ENCODE measurements around the gene CCN6.
"Not testable (repeated sequence)": the region's sequence is repeated elsewhere in the genome, so short reads cannot be mapped to it uniquely, and the experiment has no call there.

The CCN6 gene

GRCh38 chr6:112054555-112055190 is 769 bp downstream of the CCN6 start:
- no peak for DNase-seq

DNA sequence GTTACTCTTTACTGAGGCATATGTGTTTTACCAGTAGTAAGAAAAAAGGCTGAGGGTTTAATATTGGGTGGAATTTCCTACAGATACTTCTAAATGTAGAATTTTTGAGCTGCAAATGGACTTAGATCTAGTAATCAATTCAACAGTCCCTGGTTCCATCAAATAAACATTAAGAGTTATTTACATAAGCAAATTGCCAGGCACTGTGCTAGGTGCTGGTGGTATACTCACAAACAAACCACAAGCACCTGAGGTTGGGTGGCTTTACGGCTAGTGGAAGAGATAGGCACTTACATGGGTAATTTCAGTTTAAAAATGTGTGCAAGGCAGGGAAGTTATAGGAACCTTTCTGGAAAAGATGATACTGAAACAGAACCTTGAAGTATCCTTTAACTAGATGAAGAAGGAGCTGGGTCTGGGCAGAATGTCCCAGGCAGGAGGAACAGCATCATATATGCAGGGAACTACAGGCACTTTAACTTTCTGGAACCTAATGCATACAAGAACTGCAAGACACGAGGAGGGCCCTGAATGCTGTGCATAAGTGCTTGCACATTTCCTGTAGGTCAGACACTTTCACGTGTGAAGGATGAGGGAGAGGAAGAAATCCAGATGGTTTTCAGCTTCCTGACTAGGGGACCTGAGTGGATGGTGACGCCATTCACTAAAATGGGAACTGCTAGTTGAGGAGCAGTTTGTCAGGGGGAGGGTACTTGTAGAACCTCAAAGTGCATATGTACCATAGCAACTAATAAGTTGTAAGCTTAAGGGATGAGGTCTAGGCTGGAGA is 4.5 kb downstream of the CCN6 start:
- DNase-seq = no peak

DNA sequence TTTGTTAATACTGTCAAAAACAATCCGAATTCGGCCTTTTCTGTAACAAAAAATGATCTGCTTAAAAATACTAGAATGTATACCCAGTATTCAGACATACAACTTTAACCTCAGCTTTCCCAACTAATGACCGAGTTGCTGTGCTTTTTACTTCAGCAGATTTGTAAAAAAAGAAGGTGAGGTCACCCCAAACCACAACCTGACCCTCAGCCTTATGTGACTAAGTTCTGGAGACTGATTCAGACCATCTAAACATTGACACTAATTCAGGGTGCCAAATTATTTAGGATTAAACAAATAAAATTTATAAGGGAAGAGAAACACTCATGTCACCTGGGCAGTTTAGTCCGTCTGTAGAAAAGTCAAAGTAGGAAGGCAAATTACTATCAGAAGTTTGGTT is 7.7 kb downstream of the CCN6 start:
- DNase-seq = no peak

GRCh38 chr6:112062966-112063365 is 9.1 kb downstream of the CCN6 start:
- no peak for DNase-seq

DNA sequence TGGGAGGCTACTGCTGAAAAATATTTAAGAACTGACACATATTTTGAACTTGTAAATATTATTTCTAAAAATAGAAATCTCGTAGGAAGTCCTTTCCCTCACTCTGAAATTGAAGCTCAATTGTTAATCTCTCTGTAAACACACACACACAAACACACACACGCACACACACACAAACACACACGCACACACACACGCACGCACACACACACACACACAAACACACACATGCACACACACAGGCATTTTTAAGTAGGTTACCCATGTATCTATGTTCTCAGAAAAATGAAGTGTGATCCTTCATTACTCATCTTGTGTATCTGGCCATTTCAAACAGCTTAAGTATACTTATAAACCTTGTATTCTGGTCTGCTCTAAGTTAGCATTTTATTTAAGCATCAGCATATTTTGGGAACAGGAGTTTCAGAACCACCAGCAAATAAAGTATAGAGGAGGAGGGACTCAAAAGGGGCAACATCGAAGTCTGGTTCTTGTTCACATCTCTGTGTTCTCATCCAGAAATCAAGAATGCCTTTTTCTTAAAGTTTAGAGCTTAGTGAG is 11.6 kb downstream of the CCN6 start:
- DNase-seq = no peak

DNA sequence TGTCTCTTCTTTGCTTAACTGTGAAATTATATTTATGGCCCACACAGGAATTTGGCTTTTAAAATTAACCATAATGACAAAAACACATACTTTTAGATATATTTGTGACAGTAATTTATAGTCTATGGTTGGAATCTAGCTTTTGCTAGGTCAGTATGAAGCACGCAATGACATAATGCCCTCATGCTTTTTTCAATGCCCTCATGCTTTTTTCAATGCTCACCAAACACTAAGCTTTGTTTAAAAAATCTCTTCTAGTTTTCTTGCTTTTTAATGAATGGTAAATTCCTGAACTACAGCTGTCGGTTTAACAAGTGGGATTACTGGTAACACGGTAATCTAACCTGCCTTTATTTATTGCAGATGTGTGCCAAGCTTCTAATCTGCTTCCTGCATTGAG is 12.7 kb downstream of the CCN6 start:
- no peak for DNase-seq

GRCh38 chr6:112081569-112081968 is 27.7 kb downstream of the CCN6 start:
- no peak for DNase-seq

DNA sequence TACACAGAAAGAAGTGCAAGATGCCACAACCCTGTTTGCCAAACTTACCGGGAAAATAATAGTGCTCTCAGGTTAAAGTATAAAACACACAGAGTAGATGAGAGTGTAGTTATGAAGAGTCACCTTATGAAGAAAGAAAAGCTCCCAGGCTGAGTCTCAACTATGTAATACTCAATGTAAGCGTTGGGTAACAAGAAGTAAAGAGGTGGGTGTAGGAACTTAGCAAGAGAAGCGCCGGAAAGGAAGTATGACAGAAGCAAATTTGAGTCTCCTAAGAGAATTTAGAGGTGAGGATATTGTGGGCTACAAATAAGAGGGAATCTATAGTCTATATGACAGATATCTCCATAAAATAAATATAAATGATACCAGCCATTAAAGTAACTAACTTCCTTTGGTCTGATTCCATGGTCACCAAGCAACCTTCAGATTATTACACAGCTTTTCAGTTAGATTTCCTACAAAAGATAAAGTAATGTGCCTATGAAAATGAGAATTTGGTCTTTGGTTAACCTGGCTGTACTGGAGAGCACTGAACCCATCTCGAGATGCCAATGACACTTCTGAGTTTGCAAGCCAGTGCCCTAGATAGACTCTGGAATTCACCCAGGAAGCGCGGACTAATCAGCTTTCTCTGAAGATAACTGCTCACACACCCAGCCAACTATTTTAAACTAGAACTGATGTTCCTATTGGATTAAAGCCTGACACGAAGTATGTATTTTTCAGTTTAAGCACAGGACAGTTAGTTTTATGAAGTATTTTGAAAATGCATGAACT is 31.6 kb downstream of the CCN6 start:
- no peak for DNase-seq

- DNase-seq = no peak
Measured at GRCh38 chr6:112086744-112087135, 32.8 kb downstream of the CCN6 start.

DNA sequence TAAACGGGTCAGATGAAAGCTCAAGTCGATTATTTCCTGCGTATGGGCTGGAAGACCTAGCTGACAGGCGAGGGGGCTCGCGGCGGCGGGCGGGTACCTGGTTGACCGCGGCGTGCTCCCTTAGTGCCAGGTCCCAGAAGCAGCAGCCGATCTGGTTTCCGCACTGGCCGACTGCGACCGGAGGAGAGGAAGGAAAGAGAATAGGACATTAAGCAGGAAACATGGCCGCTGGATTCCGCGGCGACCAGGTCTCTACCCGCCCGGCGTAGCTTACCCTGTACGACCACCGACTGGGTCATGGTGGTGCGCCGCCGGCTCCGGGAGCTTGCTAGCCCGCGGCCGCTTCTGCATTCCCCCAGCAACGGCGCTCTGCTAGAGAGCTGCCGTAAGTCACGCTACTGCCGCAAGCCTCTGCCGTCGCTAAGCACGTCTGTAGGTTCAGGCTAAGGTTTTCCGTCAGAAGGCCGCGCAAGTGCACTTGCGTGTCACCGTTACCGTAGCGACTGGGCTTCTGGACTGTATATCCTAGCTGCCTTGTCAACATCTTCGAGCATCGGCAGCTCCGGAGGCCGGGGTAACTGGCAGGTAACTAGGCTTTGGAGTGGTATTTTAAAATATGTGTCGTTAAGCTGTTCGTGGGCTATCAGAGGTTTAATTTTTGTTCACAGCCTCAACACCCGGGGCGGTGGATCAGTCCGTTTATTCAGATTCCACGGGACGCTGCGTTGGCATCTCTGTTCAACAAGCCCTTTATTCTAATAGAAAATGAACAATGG is 33.4 kb downstream of the CCN6 start, which contains the start of the genes FAM229B and TUBE1:
FAM229B (plus strand) TSS at position 456 of the 776 bp plus-strand sequence. CDS start 11,693 bp downstream, outside the sequence.
TUBE1 (minus strand) TSS at position 347 of the 776 bp plus-strand sequence; CDS start at position 299, 48 bp downstream.
- peak; percentile 96 for DNase-seq

- no peak for DNase-seq
Measured at GRCh38 chr6:112087916-112088315, 34.0 kb downstream of the CCN6 start.

GRCh38 chr6:112096901-112097300 is 43.0 kb downstream of the CCN6 start:
- DNase-seq = no peak

GRCh38 chr6:112100561-112100960 is 46.7 kb downstream of the CCN6 start:
- DNase-seq = no peak

DNA sequence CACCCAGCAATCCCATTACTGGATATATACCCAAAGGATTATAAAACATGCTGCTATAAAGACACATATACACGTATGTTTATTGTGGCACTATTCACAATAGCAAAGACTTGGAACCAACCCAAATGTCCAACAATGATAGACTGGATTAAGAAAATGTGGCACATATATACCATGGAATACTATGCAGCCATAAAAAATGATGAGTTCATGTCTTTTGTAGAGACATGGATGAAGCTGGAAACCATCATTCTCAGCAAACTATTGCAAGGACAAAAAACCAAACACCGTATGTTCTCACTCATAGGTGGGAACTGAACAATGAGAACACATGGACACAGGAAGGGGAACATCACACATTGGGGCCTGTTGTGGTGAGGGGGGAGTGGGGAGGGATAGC is 52.1 kb downstream of the CCN6 start:
- DNase-seq = not testable (repeated sequence)

DNA sequence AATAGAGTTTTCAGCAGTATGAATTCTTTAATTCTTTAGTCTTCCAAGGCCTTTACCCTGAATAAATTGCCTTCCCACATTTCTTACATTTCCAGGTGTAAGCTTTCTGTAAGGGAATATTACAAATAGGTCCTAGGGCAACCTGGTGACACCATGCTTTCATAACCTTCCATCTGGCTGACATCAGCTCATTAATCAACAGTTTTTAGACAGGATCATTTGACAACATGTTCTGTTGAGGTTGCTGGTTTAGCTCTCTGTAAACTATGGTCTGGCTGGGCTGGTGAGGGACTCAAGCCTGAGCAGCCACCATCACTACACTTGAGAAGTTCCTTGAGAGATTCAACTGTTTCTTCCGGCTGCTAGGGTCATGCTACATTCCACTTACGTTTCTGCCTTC is 52.7 kb downstream of the CCN6 start:
- no peak for DNase-seq

- DNase-seq = no peak
Measured at GRCh38 chr6:112109262-112109661, 55.4 kb downstream of the CCN6 start.

- DNase-seq = peak; percentile 43
Measured at GRCh38 chr6:112113431-112113830, 59.5 kb downstream of the CCN6 start.

DNA sequence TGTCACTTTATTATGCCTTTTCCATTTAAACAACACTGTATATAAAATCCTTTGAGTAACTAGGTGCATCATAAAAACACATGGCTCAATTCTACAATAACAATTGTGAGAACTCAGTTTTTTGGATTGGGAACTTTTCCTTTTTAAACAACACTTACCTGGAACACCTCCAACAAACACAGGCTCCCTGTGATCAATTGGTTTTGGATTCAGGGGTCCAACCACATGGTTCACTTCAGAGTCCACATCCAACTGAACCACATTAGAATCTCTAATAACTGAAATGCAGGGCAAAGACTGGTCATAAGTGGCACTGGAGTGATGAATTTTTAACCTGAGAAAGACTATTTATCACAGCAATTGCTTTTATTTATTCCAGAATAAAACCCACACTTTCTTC is 60.0 kb downstream of the CCN6 start:
- no peak for DNase-seq

GRCh38 chr6:112114577-112115223 is 60.8 kb downstream of the CCN6 start:
- no peak for DNase-seq

DNA sequence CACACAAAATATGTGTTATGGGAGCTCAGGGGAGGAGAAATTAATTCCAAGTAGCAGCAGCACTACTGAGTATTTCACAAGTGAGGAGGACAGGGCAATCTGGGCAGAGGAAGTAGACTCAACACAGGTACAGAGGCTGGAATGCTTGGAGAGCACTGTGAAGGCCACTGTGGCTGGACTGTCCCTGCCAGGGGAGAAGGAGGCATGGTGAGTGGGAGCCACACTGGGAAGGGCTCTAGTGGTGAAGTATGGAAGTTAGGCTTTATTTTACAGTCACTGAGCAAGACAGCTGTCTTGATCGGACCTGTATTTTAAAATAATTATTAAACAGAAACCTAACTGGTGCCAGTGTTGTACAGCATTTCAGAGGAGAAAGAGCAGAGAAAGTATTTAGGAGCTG is 62.3 kb downstream of the CCN6 start:
- DNase-seq = no peak

DNA sequence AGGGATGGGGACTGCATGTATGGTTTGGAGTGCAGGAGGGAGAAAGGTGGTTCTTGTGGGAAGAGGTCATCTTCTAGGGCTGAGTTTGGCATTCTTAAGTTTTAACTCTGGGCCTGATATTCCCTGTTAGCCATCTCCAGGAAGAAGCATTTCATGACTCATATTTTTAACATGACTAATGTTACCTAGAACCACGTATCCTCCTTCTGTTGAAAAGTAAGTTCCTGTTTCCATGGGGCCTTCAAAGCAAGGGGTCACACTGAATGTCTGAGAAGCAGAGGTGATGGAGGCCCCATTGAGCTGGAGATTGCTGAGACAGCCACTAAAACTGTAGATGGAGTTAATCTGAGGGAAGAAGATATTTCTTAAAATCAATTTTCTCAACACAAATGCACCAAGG is 63.6 kb downstream of the CCN6 start:
- no peak for DNase-seq

- no peak for DNase-seq
Measured at GRCh38 chr6:112118034-112118433, 64.1 kb downstream of the CCN6 start.
